ENCODE data around the gene IER2. TPM values are rescaled to one million over a fixed set of nuclear protein-coding genes. Genes with fewer than 3 reads are reported as not detected.
"Not testable (repeated sequence)": the region's sequence is repeated elsewhere in the genome, so short reads cannot be mapped to it uniquely, and the experiment has no call there.

The IER2 gene
- total RNA-seq, 5 donors from 2014 or later (not counting 1 experiment from before 2014, with no cell fraction given), result 165 to 413 (median 196) TPM

- Mint-ChIP-seq H3K27ac (no peak overlapping the region), H3K9me3 (no peaks in the 10 kb centered on the region), H3K4me3 (no peak overlapping the region), H3K4me1 (peaks cover 15 to 18% (median 17%) of the 10 kb centered on the region in 3 donors), H3K36me3 (peaks cover 17% of the 10 kb centered on the region), H3K27me3 (no peaks in the 10 kb centered on the region)
- peaks cover 19 to 36% of the 10 kb centered on the region in 2 donors for H3K36me3 ChIP-seq (ENCODE audit: control insufficient read depth in 2 of 2, extremely low read depth in 1 of 2, insufficient read depth in 1 of 2, low read length in 1 of 2)
- DNase-seq (no peak), ATAC-seq (replicated peaks in 1 of 4) (no peak)
- ChIA-PET CTCF (interaction anchor here in 1 of 2 donors (0.6 kb wide), 1 partner anchor 70 kb away, joined by 4 read pairs; no protein-coding TSS in a partner anchor), POLR2A (no interaction called here)
- H3K4me1 ChIP-seq (ENCODE audit: control insufficient read depth in 1 of 2, extremely low read depth in 1 of 2, insufficient read depth in 2 of 2, low read length in 2 of 2), result peaks cover 0 to 13% of the 10 kb centered on the region in 2 experiments
- H3K27me3 ChIP-seq (replicated peaks in 1 of 2; ENCODE audit: control insufficient read depth in 2 of 2, extremely low read depth in 1 of 2, insufficient read depth in 2 of 2, low read length in 1 of 2), result no peaks in the 10 kb centered on the region
- WGBS (ENCODE audit: insufficient coverage), result 96% methylated on average over 20 of the region's 28 CpGs
- no peaks in the 10 kb centered on the region for H3K9me3 ChIP-seq
- no peak overlapping the region for H3K27ac ChIP-seq (ENCODE audit: low read length)
- H3K4me3 ChIP-seq (ENCODE audit: control insufficient read depth in 1 of 2, extremely low read depth in 1 of 2, low read length in 1 of 2), result no peak overlapping the region
These were observed 12.9 kb upstream of the IER2 start for GRCh38 chr19:13137290-13137794.

- H3K27ac ChIP-seq (ENCODE audit: low read length), result no peak overlapping the region
- WGBS (ENCODE audit: insufficient coverage), result 95% methylated on average over 26 of the region's 40 CpGs
- H3K27ac Mint-ChIP-seq, result no peak overlapping the region
- POLR2A ChIA-PET, result no interaction called here
- peaks cover 19 to 36% of the 10 kb centered on the region in 2 donors for H3K36me3 ChIP-seq (ENCODE audit: control insufficient read depth in 2 of 2, extremely low read depth in 1 of 2, insufficient read depth in 1 of 2, low read length in 1 of 2)
- no peak for ATAC-seq (replicated peaks in 1 of 4)
- H3K9me3 ChIP-seq, result no peaks in the 10 kb centered on the region
- no peak overlapping the region for H3K4me3 ChIP-seq (ENCODE audit: control insufficient read depth in 1 of 2, extremely low read depth in 1 of 2, low read length in 1 of 2)
- DNase-seq, result no peak
- peaks cover 0 to 3% of the 10 kb centered on the region in 2 experiments for H3K4me1 ChIP-seq (ENCODE audit: control insufficient read depth in 1 of 2, extremely low read depth in 1 of 2, insufficient read depth in 2 of 2, low read length in 2 of 2)
- H3K27me3 Mint-ChIP-seq, result no peaks in the 10 kb centered on the region
- H3K36me3 Mint-ChIP-seq, result peaks cover 17% of the 10 kb centered on the region
- H3K27me3 ChIP-seq (replicated peaks in 1 of 2; ENCODE audit: control insufficient read depth in 2 of 2, extremely low read depth in 1 of 2, insufficient read depth in 2 of 2, low read length in 1 of 2), result no peaks in the 10 kb centered on the region
- no peaks in the 10 kb centered on the region for H3K9me3 Mint-ChIP-seq
- no peak overlapping the region for H3K4me3 Mint-ChIP-seq
- CTCF ChIA-PET, result no interaction called here
- peaks cover 5 to 8% (median 7%) of the 10 kb centered on the region in 3 donors for H3K4me1 Mint-ChIP-seq
These were observed 11.9 kb upstream of the IER2 start for GRCh38 chr19:13138171-13138915.

GRCh38 chr19:13138916-13139198, 11.4 kb upstream of the IER2 start:
- H3K27me3 Mint-ChIP-seq, result no peaks in the 10 kb centered on the region
- ChIA-PET POLR2A (interaction anchor here in 1 of 2 donors (0.5 kb wide), 1 partner anchor 228 kb away, joined by 4 read pairs; no protein-coding TSS in a partner anchor), CTCF (no interaction called here)
- H3K36me3 Mint-ChIP-seq, result peaks cover 19% of the 10 kb centered on the region
- ATAC-seq (replicated peaks in 1 of 4) (no peak), DNase-seq (no peak)
- no peaks in the 10 kb centered on the region for H3K4me1 ChIP-seq (ENCODE audit: control insufficient read depth in 1 of 2, extremely low read depth in 1 of 2, insufficient read depth in 2 of 2, low read length in 2 of 2)
- no peak overlapping the region for H3K27ac Mint-ChIP-seq
- H3K36me3 ChIP-seq (ENCODE audit: control insufficient read depth in 2 of 2, extremely low read depth in 1 of 2, insufficient read depth in 1 of 2, low read length in 1 of 2), result peaks cover 19 to 36% of the 10 kb centered on the region in 2 donors
- no peak overlapping the region for H3K4me3 ChIP-seq (ENCODE audit: control insufficient read depth in 1 of 2, extremely low read depth in 1 of 2, low read length in 1 of 2)
- 90% methylated on average over 8 of the region's 10 CpGs for WGBS (ENCODE audit: insufficient coverage)
- no peaks in the 10 kb centered on the region for H3K27me3 ChIP-seq (replicated peaks in 1 of 2; ENCODE audit: control insufficient read depth in 2 of 2, extremely low read depth in 1 of 2, insufficient read depth in 2 of 2, low read length in 1 of 2)
- no peak overlapping the region for H3K27ac ChIP-seq (ENCODE audit: low read length)
- H3K4me3 Mint-ChIP-seq, result no peak overlapping the region
- H3K4me1 Mint-ChIP-seq, result peaks cover 0 to 5% (median 2%) of the 10 kb centered on the region in 3 donors
- H3K9me3 Mint-ChIP-seq, result no peaks in the 10 kb centered on the region
- no peaks in the 10 kb centered on the region for H3K9me3 ChIP-seq

- Mint-ChIP-seq H3K36me3 (peaks cover 22% of the 10 kb centered on the region), H3K27ac (no peak overlapping the region), H3K9me3 (no peaks in the 10 kb centered on the region), H3K27me3 (no peaks in the 10 kb centered on the region), H3K4me1 (no peaks in the 10 kb centered on the region), H3K4me3 (no peak overlapping the region)
- 90% methylated on average over 6 of the region's 11 CpGs for WGBS (ENCODE audit: insufficient coverage)
- no peak overlapping the region for H3K4me3 ChIP-seq (ENCODE audit: control insufficient read depth in 1 of 2, extremely low read depth in 1 of 2, low read length in 1 of 2)
- ChIA-PET POLR2A (no interaction called here), CTCF (no interaction called here)
- H3K4me1 ChIP-seq (ENCODE audit: control insufficient read depth in 1 of 2, extremely low read depth in 1 of 2, insufficient read depth in 2 of 2, low read length in 2 of 2), result peaks cover 0 to 4% of the 10 kb centered on the region in 2 experiments
- H3K36me3 ChIP-seq (ENCODE audit: control insufficient read depth in 2 of 2, extremely low read depth in 1 of 2, insufficient read depth in 1 of 2, low read length in 1 of 2), result peaks cover 26 to 42% of the 10 kb centered on the region in 2 donors
- no peaks in the 10 kb centered on the region for H3K9me3 ChIP-seq
- no peak for ATAC-seq (replicated peaks in 1 of 4)
- H3K27ac ChIP-seq (ENCODE audit: low read length), result no peak overlapping the region
- no peak for DNase-seq
- H3K27me3 ChIP-seq (replicated peaks in 1 of 2; ENCODE audit: control insufficient read depth in 2 of 2, extremely low read depth in 1 of 2, insufficient read depth in 2 of 2, low read length in 1 of 2), result no peaks in the 10 kb centered on the region
These were observed 10.4 kb upstream of the IER2 start for GRCh38 chr19:13139633-13140311.

- H3K27me3 Mint-ChIP-seq, result no peaks in the 10 kb centered on the region
- Histone ChIP-seq H3K27ac (ENCODE audit: low read length) (no peak overlapping the region), H3K4me1 (ENCODE audit: control insufficient read depth in 1 of 2, extremely low read depth in 1 of 2, insufficient read depth in 2 of 2, low read length in 2 of 2) (peaks cover 3 to 36% of the 10 kb centered on the region in 2 experiments), H3K36me3 (ENCODE audit: control insufficient read depth in 2 of 2, extremely low read depth in 1 of 2, insufficient read depth in 1 of 2, low read length in 1 of 2) (peaks cover 9 to 10% of the 10 kb centered on the region in 2 donors), H3K9me3 (no peaks in the 10 kb centered on the region), H3K4me3 (ENCODE audit: control insufficient read depth in 1 of 2, extremely low read depth in 1 of 2, low read length in 1 of 2) (no peak overlapping the region), H3K27me3 (replicated peaks in 1 of 2; ENCODE audit: control insufficient read depth in 2 of 2, extremely low read depth in 1 of 2, insufficient read depth in 2 of 2, low read length in 1 of 2) (no peaks in the 10 kb centered on the region)
- no peak overlapping the region for H3K27ac Mint-ChIP-seq
- ATAC-seq (replicated peaks in 1 of 4), result no peak
- peak in 1 of 35 experiments; percentile 17 for DNase-seq
- H3K36me3 Mint-ChIP-seq, result peaks cover 5% of the 10 kb centered on the region
- CTCF ChIA-PET, result no interaction called here
- WGBS (ENCODE audit: insufficient coverage), result 90% methylated on average over 2 of the region's 16 CpGs
- H3K9me3 Mint-ChIP-seq, result no peaks in the 10 kb centered on the region
- peaks cover 15 to 29% (median 25%) of the 10 kb centered on the region in 3 donors for H3K4me1 Mint-ChIP-seq
- H3K4me3 Mint-ChIP-seq, result peak overlapping the region in 1 of 3 donors; percentile 6
- POLR2A ChIA-PET, result no interaction called here
These were observed 3.2 kb upstream of the IER2 start for GRCh38 chr19:13146763-13147563.

- H3K4me3 Mint-ChIP-seq, result peak overlapping the region; percentile 80 to 99 (median 98)
- peak overlapping the region; percentile 63 to 71 for H3K27ac Mint-ChIP-seq
- Histone ChIP-seq H3K4me1 (ENCODE audit: control insufficient read depth in 1 of 2, extremely low read depth in 1 of 2, insufficient read depth in 2 of 2, low read length in 2 of 2) (peaks cover 3 to 44% of the 10 kb centered on the region in 2 experiments), H3K4me3 (ENCODE audit: control insufficient read depth in 1 of 2, extremely low read depth in 1 of 2, low read length in 1 of 2) (peak overlapping the region; percentile 70 to 99), H3K36me3 (ENCODE audit: control insufficient read depth in 2 of 2, extremely low read depth in 1 of 2, insufficient read depth in 1 of 2, low read length in 1 of 2) (peaks cover 10 to 15% of the 10 kb centered on the region in 2 donors)
- ATAC-seq (replicated peaks in 1 of 4); H3K9me3 Mint-ChIP-seq; H3K27me3 ChIP-seq (replicated peaks in 1 of 2; ENCODE audit: control insufficient read depth in 2 of 2, extremely low read depth in 1 of 2, insufficient read depth in 2 of 2, low read length in 1 of 2); H3K27ac ChIP-seq (ENCODE audit: low read length); H3K27me3 Mint-ChIP-seq; H3K9me3 ChIP-seq; POLR2A ChIA-PET: not testable (repeated sequence)
- 43% methylated on average over 10 of the region's 17 CpGs for WGBS (ENCODE audit: insufficient coverage)
- H3K36me3 Mint-ChIP-seq, result peaks cover 10% of the 10 kb centered on the region
- peak in 1 of 35 experiments; percentile 22 for DNase-seq
- peaks cover 15 to 38% (median 28%) of the 10 kb centered on the region in 3 donors for H3K4me1 Mint-ChIP-seq
- CTCF ChIA-PET, result interaction anchor here in 1 of 2 donors (0.6 to 1.8 kb wide), 4 partner anchors 19 to 986 kb away, joined by 3 to 5 read pairs (median 4); partner anchors contain the start of gene ZNF136
These were observed 1.0 kb upstream of the IER2 start for GRCh38 chr19:13149173-13149627.

Data from T-cell (primary cell).